Measurements from ENCODE around the gene DNHD1. TPM values are rescaled to one million over a fixed set of nuclear protein-coding genes. Genes with fewer than 3 reads are reported as not detected.
"Not testable (repeated sequence)": the region's sequence is repeated elsewhere in the genome, so short reads cannot be mapped to it uniquely, and the experiment has no call there.

Gene DNHD1
- total RNA-seq, 1 donor from 2014 or later = 17.2 TPM

GRCh38 chr11:6502382-6502781 lies 5.3 kb downstream of the DNHD1 start:
- no peak for DNase-seq (ENCODE audit: extremely low spot score in 2 of 2)
- no peaks in the 10 kb centered on the region for H3K27me3 ChIP-seq
- H3K36me3 ChIP-seq = peaks cover 0 to 16% of the 10 kb centered on the region in 2 donors
- TF ChIP-seq POLR2A (IDR thresholded peaks at IDR 0.05) = no peak
- TF ChIP-seq CTCF (IDR thresholded peaks at IDR 0.05) = no peak
- no peak for TF ChIP-seq POLR2AphosphoS5 (IDR thresholded peaks at IDR 0.05; ENCODE audit: insufficient read depth in 1 of 2, low read depth in 1 of 2)
- peaks cover 9% of the 10 kb centered on the region for H3K4me1 ChIP-seq
- H3K27ac ChIP-seq = no peak overlapping the region
- no peaks in the 10 kb centered on the region for H3K9me3 ChIP-seq
- intact Hi-C loops (cut with DNase I) = loop anchor here (10.0 kb wide), 1 partner anchor 68 kb away; no protein-coding TSS in a partner anchor
- no peak overlapping the region for H3K4me3 ChIP-seq

- intact Hi-C loops (cut with DNase I) = loop anchor here (10.0 kb wide), 1 partner anchor 69 kb away; no protein-coding TSS in a partner anchor
These were observed 7.1 kb downstream of the DNHD1 start for GRCh38 chr11:6504166-6504565.

GRCh38 chr11:6505577-6506240 lies 8.6 kb downstream of the DNHD1 start:
- Histone ChIP-seq H3K36me3 (peaks cover 0 to 19% of the 10 kb centered on the region in 2 donors), H3K4me3 (no peak overlapping the region), H3K27me3 (no peaks in the 10 kb centered on the region), H3K9me3 (no peaks in the 10 kb centered on the region), H3K4me1 (no peaks in the 10 kb centered on the region), H3K27ac (no peak overlapping the region)
- TF ChIP-seq CTCF (IDR thresholded peaks at IDR 0.05) (peak; percentile 16 to 51 (median 44)), POLR2AphosphoS5 (IDR thresholded peaks at IDR 0.05; ENCODE audit: insufficient read depth in 1 of 2, low read depth in 1 of 2) (peak in 1 of 2 donors; percentile 23), POLR2A (IDR thresholded peaks at IDR 0.05) (no peak)
- intact Hi-C loops (cut with DNase I) = loop anchor here (10.0 kb wide), 1 partner anchor 71 kb away; no protein-coding TSS in a partner anchor
- no peak for DNase-seq (ENCODE audit: extremely low spot score in 2 of 2)

More at GRCh38 chr11:6504166-6504565, 7.1 kb downstream of the DNHD1 start:
- DNase-seq (ENCODE audit: extremely low spot score in 2 of 2) = no peak
- H3K36me3 ChIP-seq = peaks cover 0 to 17% of the 10 kb centered on the region in 2 donors
- H3K4me3 ChIP-seq = no peak overlapping the region
- TF ChIP-seq POLR2AphosphoS5 (IDR thresholded peaks at IDR 0.05; ENCODE audit: insufficient read depth in 1 of 2, low read depth in 1 of 2) (no peak), POLR2A (IDR thresholded peaks at IDR 0.05) (no peak), CTCF (IDR thresholded peaks at IDR 0.05) (no peak)
- no peaks in the 10 kb centered on the region for H3K4me1 ChIP-seq
- no peaks in the 10 kb centered on the region for H3K27me3 ChIP-seq
- H3K27ac ChIP-seq = no peak overlapping the region
- H3K9me3 ChIP-seq = no peaks in the 10 kb centered on the region

- Histone ChIP-seq H3K27me3 (no peaks in the 10 kb centered on the region), H3K4me3 (no peak overlapping the region), H3K27ac (no peak overlapping the region), H3K9me3 (no peaks in the 10 kb centered on the region), H3K36me3 (peaks cover 0 to 22% of the 10 kb centered on the region in 2 donors), H3K4me1 (no peaks in the 10 kb centered on the region)
- DNase-seq (ENCODE audit: extremely low spot score in 2 of 2) = no peak
- intact Hi-C loops (cut with DNase I) = no loop called here
- no peak for TF ChIP-seq POLR2AphosphoS5 (IDR thresholded peaks at IDR 0.05; ENCODE audit: insufficient read depth in 1 of 2, low read depth in 1 of 2)
- no peak for TF ChIP-seq POLR2A (IDR thresholded peaks at IDR 0.05)
- no peak for TF ChIP-seq CTCF (IDR thresholded peaks at IDR 0.05)
These were observed 19.8 kb downstream of the DNHD1 start for GRCh38 chr11:6516865-6517264.

GRCh38 chr11:6520265-6520664 lies 23.2 kb downstream of the DNHD1 start:
- Histone ChIP-seq H3K36me3 (peaks cover 0 to 5% of the 10 kb centered on the region in 2 donors), H3K4me1 (no peaks in the 10 kb centered on the region), H3K9me3 (no peaks in the 10 kb centered on the region), H3K4me3 (no peak overlapping the region), H3K27ac (no peak overlapping the region), H3K27me3 (no peaks in the 10 kb centered on the region)
- TF ChIP-seq POLR2AphosphoS5 (IDR thresholded peaks at IDR 0.05; ENCODE audit: insufficient read depth in 1 of 2, low read depth in 1 of 2) (no peak), CTCF (IDR thresholded peaks at IDR 0.05) (no peak), POLR2A (IDR thresholded peaks at IDR 0.05) (no peak)
- intact Hi-C loops (cut with DNase I) = no loop called here
- no peak for DNase-seq (ENCODE audit: extremely low spot score in 2 of 2)

- H3K36me3 ChIP-seq; H3K27me3 ChIP-seq; H3K4me3 ChIP-seq; H3K4me1 ChIP-seq; intact Hi-C loops (cut with DNase I); H3K9me3 ChIP-seq; H3K27ac ChIP-seq; DNase-seq (ENCODE audit: extremely low spot score in 2 of 2): not testable (repeated sequence)
These were observed 24.9 kb downstream of the DNHD1 start for GRCh38 chr11:6521946-6522345.

Measured in vagina (tissue), 2 donors.